Thoracic aorta (tissue), 2 donors: ENCODE results near the gene ANKRD1. TPM values are rescaled to one million over a fixed set of nuclear protein-coding genes. Genes with fewer than 3 reads are reported as not detected.
A peak's percentile ranks its signal among the peaks of the same experiment; 100 is the strongest.

Experiments used
- ATAC-seq: fragments of 150-250 bp; one replicate; pipeline ENCODE4 v1.8.0; 2017; ENCODE audit warnings: low read depth; ENCODE audit not compliant: insufficient number of reproducible peaks, low FRiP score
- DNase-seq: peaks from one replicate; pipeline ENCODE4 v3.0.0-alpha.2; 2020; ENCODE audit warnings: low spot score
- H3K27ac ChIP-seq, 2 donors: fragments of 200-600 bp; sonication (generic); 1 replicate in 1 of 2; 2 replicates in 1 of 2; pipeline ENCODE4 v1.5.1; 2016; ENCODE audit warnings: mild to moderate bottlenecking in 2 of 2, moderate library complexity in 2 of 2
- H3K27me3 ChIP-seq: fragments of 200-600 bp; sonication (generic); replicated peaks from 2 replicates; pipeline ENCODE4 v1.6.0; 2016; ENCODE audit warnings: mild to moderate bottlenecking; ENCODE audit not compliant: insufficient read depth
- H3K36me3 ChIP-seq: fragments of 200-600 bp; sonication (generic); one replicate; pipeline ENCODE4 v1.5.1; 2016
- H3K4me1 ChIP-seq, 2 donors: fragments of 200-600 bp; sonication (generic); 1 replicate in 1 of 2; 2 replicates in 1 of 2; pipeline versions ENCODE4 v1.5.1 to v1.6.0; 2016; ENCODE audit warnings: low read depth in 2 of 2, mild to moderate bottlenecking in 1 of 2; ENCODE audit not compliant: control insufficient read depth in 1 of 2
- H3K4me3 ChIP-seq: fragments of 200-600 bp; sonication (generic); 2 replicates; pipeline ENCODE4 v1.5.1; 2016; ENCODE audit warnings: mild to moderate bottlenecking
- H3K9me3 ChIP-seq: fragments of 200-600 bp; sonication (generic); 2 replicates; pipeline ENCODE4 v1.5.1; 2016
- CTCF ChIP-seq: fragments of 200-600 bp; sonication (generic); IDR thresholded peaks from one replicate; pipeline ENCODE4 v1.5.1; 2019; ENCODE audit warnings: antibody characterized with exemption
- total RNA-seq, 2 donors: library from RNA; depleted of rRNA; stranded (reverse); fragments of >200 nt; gene quantifications; one replicate each; pipeline versions ENCODE4 v1.1.0 to v1.2.3, GENCODE V29; 2016

ANKRD1 gene
- total RNA-seq, 2 donors from 2014 or later, result 2.8 to 6.6 TPM

- peak; percentile 78 for ATAC-seq
- Histone ChIP-seq H3K27ac (peak overlapping the region; percentile 82 to 85), H3K9me3 (no peaks in the 10 kb centered on the region)
These were observed 10.3 kb upstream of the ANKRD1 start for GRCh38 chr10:90930971-90931871.

DNA sequence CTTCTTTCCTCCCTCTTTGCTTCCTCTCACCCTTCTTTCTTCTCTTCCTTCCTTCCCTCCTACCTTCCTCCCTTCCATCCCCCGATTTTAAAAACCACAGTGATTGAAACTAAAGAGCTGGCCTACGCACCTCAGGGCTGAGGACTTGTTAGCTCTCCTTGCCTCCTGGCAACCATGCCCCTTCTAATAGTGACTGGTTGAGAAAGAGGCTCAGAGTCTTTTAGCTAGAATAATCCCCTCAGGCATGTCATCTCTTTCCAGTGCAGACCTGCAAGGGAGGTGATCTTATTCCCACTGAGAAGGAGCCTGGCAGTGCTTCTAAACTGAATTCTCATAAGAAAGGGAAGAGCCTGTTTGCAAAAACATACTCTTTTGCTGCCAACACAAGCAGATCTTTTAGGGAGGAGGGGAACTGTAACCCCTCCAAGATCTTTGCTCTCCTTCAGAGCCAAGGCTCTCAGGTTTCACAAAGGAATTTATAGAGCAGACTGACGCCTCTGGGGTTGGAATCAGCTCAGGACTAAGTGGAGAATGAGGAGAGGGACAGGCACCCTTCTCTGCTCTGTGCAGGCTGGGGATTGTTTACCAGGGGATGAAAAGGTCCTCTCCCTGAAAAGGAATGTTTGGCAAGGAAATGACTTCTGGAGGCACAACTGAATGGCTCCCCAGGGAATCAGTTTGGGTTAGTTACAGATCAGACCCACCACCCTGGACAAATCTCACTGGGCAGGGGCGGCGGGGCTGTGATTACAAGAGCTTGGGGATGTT lies 9.4 kb upstream of the ANKRD1 start:
- peak overlapping the region; percentile 82 to 85 for H3K27ac ChIP-seq
- no peaks in the 10 kb centered on the region for H3K9me3 ChIP-seq
- H3K27me3 ChIP-seq, result no peaks in the 10 kb centered on the region
- peak; percentile 44 for ATAC-seq
- no peak for DNase-seq
- TF ChIP-seq CTCF, result no peak
- no peaks in the 10 kb centered on the region for H3K36me3 ChIP-seq
- H3K4me3 ChIP-seq, result peak overlapping the region; percentile 26
- H3K4me1 ChIP-seq, result peaks cover 19 to 38% of the 10 kb centered on the region in 2 donors

More at GRCh38 chr10:90930971-90931871, 10.3 kb upstream of the ANKRD1 start:
- Histone ChIP-seq H3K4me1 (peaks cover 19 to 44% of the 10 kb centered on the region in 2 donors), H3K27me3 (no peaks in the 10 kb centered on the region), H3K4me3 (no peak overlapping the region), H3K36me3 (no peaks in the 10 kb centered on the region)
- no peak for TF ChIP-seq CTCF
- no peak for DNase-seq

- Histone ChIP-seq H3K36me3 (no peaks in the 10 kb centered on the region), H3K27ac (peak overlapping the region; percentile 32 to 85), H3K4me3 (no peak overlapping the region), H3K27me3 (no peaks in the 10 kb centered on the region), H3K4me1 (peaks cover 24 to 44% of the 10 kb centered on the region in 2 donors), H3K9me3 (no peaks in the 10 kb centered on the region)
- no peak for DNase-seq
- TF ChIP-seq CTCF, result no peak
- ATAC-seq, result no peak
These were observed 8.3 kb upstream of the ANKRD1 start for GRCh38 chr10:90929179-90929578.

DNA sequence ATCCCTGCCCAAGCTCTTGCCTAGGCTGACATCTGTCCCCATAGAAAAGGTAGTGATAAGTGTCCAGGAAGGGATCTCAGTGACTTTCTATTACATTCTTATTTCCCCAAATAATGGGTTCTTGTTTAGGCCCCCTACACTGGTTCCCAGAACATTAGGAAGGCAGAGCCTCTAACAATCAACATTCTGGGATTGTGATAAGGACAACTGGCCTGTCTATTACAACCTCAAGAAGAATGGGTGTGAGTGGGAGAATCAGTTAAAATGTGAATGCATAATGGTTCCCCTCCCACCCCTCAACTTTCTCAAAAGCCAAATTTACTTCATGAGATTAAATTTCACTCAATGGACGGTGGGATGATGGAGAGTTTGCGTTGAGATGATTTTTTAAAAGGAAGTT lies 6.4 kb upstream of the ANKRD1 start:
- DNase-seq (no peak), ATAC-seq (no peak)
- TF ChIP-seq CTCF, result no peak
- H3K27ac ChIP-seq, result no peak overlapping the region
- no peaks in the 10 kb centered on the region for H3K27me3 ChIP-seq
- H3K9me3 ChIP-seq, result no peaks in the 10 kb centered on the region
- peaks cover 24 to 46% of the 10 kb centered on the region in 2 donors for H3K4me1 ChIP-seq
- H3K36me3 ChIP-seq, result no peaks in the 10 kb centered on the region
- no peak overlapping the region for H3K4me3 ChIP-seq
